Measurements from ENCODE around the gene CTNND2. TPM values are rescaled to one million over a fixed set of nuclear protein-coding genes. Genes with fewer than 3 reads are reported as not detected.
A peak's percentile ranks its signal among the peaks of the same experiment; 100 is the strongest.

CTNND2 gene
- total RNA-seq, 2 donors from 2014 or later, result not detected

GRCh38 chr5:11385251-11385900 lies 518.9 kb downstream of the CTNND2 start:
- H3K9me3 ChIP-seq, result no peaks in the 10 kb centered on the region
- no peak for TF ChIP-seq CTCF (IDR thresholded peaks at IDR 0.05)
- peak overlapping the region; percentile 27 for H3K4me3 ChIP-seq
- H3K4me1 ChIP-seq (ENCODE audit: control insufficient read depth in 1 of 2, low read depth in 2 of 2), result no peaks in the 10 kb centered on the region
- no peak overlapping the region for H3K27ac ChIP-seq
- H3K36me3 ChIP-seq, result no peaks in the 10 kb centered on the region
- H3K27me3 ChIP-seq (replicated peaks; ENCODE audit: insufficient read depth), result no peaks in the 10 kb centered on the region
- ATAC-seq (ENCODE audit: insufficient number of reproducible peaks, low FRiP score, low read depth) (no peak), DNase-seq (ENCODE audit: low spot score) (no peak)

- no peak overlapping the region for H3K27ac ChIP-seq
- no peak for ATAC-seq (ENCODE audit: insufficient number of reproducible peaks, low FRiP score, low read depth)
- no peak overlapping the region for H3K4me3 ChIP-seq
Observed at GRCh38 chr5:11384441-11385250, 519.6 kb downstream of the CTNND2 start.

GRCh38 chr5:11383506-11384095 lies 520.6 kb downstream of the CTNND2 start:
- no peaks in the 10 kb centered on the region for H3K27me3 ChIP-seq (replicated peaks; ENCODE audit: insufficient read depth)
- no peaks in the 10 kb centered on the region for H3K4me1 ChIP-seq (ENCODE audit: control insufficient read depth in 1 of 2, low read depth in 2 of 2)
- DNase-seq (ENCODE audit: low spot score) (no peak), ATAC-seq (ENCODE audit: insufficient number of reproducible peaks, low FRiP score, low read depth) (no peak)
- H3K4me3 ChIP-seq, result no peak overlapping the region
- TF ChIP-seq CTCF (IDR thresholded peaks at IDR 0.05), result no peak
- H3K27ac ChIP-seq, result no peak overlapping the region
- no peaks in the 10 kb centered on the region for H3K36me3 ChIP-seq
- no peaks in the 10 kb centered on the region for H3K9me3 ChIP-seq

More at GRCh38 chr5:11384441-11385250, 519.6 kb downstream of the CTNND2 start:
- no peak for DNase-seq (ENCODE audit: low spot score)
- Histone ChIP-seq H3K9me3 (no peaks in the 10 kb centered on the region), H3K36me3 (no peaks in the 10 kb centered on the region), H3K4me1 (ENCODE audit: control insufficient read depth in 1 of 2, low read depth in 2 of 2) (no peaks in the 10 kb centered on the region), H3K27me3 (replicated peaks; ENCODE audit: insufficient read depth) (no peaks in the 10 kb centered on the region)
- no peak for TF ChIP-seq CTCF (IDR thresholded peaks at IDR 0.05)

- Histone ChIP-seq H3K4me1 (ENCODE audit: control insufficient read depth in 1 of 2, low read depth in 2 of 2) (no peaks in the 10 kb centered on the region), H3K27ac (no peak overlapping the region), H3K27me3 (replicated peaks; ENCODE audit: insufficient read depth) (no peaks in the 10 kb centered on the region), H3K36me3 (no peaks in the 10 kb centered on the region), H3K9me3 (no peaks in the 10 kb centered on the region), H3K4me3 (no peak overlapping the region)
- no peak for ATAC-seq (ENCODE audit: insufficient number of reproducible peaks, low FRiP score, low read depth)
- DNase-seq (ENCODE audit: low spot score), result no peak
- TF ChIP-seq CTCF (IDR thresholded peaks at IDR 0.05), result no peak
Observed at GRCh38 chr5:11378461-11378860, 525.8 kb downstream of the CTNND2 start.

- ATAC-seq (ENCODE audit: insufficient number of reproducible peaks, low FRiP score, low read depth), result no peak
Observed at GRCh38 chr5:11377896-11378295, 526.4 kb downstream of the CTNND2 start.

More at GRCh38 chr5:11377896-11378295, 526.4 kb downstream of the CTNND2 start:
- Histone ChIP-seq H3K4me3 (no peak overlapping the region), H3K27me3 (replicated peaks; ENCODE audit: insufficient read depth) (no peaks in the 10 kb centered on the region), H3K36me3 (no peaks in the 10 kb centered on the region), H3K27ac (no peak overlapping the region), H3K4me1 (ENCODE audit: control insufficient read depth in 1 of 2, low read depth in 2 of 2) (no peaks in the 10 kb centered on the region), H3K9me3 (no peaks in the 10 kb centered on the region)
- DNase-seq (ENCODE audit: low spot score), result no peak
- no peak for TF ChIP-seq CTCF (IDR thresholded peaks at IDR 0.05)

All from thoracic aorta (tissue), 2 donors.